NCI-H2196 treated with DMSO at 0.1 percent for 48 hours (cell line): ENCODE results near the gene CSN3.
"Not testable (repeated sequence)": the region's sequence is repeated elsewhere in the genome, so short reads cannot be mapped to it uniquely, and the experiment has no call there.

Source experiments
- DNase-seq: peaks from one replicate; lab custom pipeline; 2025; ENCODE audit not compliant: unreplicated experiment; lab: John Stamatoyannopoulos, UW

Gene CSN3, protein sequence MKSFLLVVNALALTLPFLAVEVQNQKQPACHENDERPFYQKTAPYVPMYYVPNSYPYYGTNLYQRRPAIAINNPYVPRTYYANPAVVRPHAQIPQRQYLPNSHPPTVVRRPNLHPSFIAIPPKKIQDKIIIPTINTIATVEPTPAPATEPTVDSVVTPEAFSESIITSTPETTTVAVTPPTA

DNA sequence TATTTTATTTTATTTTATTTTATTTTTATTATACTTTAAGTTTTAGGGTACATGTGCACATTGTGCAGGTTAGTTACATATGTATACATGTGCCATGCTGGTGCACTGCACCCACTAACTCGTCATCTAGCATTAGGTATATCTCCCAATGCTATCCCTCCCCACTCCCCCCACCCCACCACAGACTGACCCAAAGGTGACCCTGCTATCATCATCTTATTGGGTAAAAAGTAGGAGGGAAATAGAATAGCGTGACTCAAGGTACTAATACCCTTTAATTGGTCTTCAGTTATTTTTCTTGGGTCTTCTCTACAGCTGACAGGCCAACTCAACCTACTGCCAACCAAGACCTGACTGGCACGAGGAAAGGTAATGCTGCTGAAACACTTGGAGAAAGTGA, at the start of gene CSN3:
Gene CSN3, plus strand, starts transcription at position 301 of the 400 bp plus-strand sequence. CDS start 2,223 bp downstream, outside the sequence.
- not testable (repeated sequence) for DNase-seq

DNA sequence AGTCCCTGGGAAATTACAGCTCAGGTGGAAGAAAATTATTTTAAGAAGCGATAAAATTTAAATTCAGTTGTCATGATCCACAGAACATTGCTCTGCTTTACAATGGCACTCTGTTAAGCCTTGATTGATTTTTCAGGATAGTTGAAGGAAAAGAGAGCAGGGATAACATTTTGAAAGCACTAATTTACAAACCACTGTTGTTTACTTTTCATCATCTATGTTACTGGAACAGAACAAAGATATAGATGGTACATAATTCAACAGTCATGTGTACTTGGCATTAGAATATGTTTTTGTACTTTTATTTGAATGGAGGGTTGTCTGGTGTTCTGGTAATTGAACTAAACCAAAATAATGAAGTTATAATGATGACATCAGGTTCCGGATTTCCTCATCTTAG, 49.5 kb upstream of the CSN3 start:
- no peak for DNase-seq

DNA sequence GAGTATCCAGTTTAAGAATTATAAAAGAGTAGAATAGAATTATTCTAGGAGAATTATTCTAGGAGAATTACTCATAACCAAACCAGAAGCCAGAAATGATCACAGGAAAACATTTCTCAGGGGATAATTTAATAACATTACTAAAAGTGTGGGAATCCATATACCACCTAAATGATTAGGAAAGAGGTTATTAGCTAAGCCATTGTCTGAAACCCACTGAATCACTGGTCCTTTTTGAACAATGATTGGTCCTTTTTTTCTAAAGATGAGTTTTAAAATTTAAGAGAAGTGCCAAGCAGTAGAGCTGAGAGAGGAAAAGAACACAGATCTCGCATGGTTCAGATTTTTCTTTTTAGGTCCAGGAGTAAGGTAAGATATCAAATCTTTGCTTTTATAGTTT, 47.0 kb upstream of the CSN3 start, which contains the start of gene ODAM:
Gene ODAM, plus strand, starts transcription at position 301 of the 400 bp plus-strand sequence. CDS start 819 bp downstream, outside the sequence.
- DNase-seq = no peak

DNA sequence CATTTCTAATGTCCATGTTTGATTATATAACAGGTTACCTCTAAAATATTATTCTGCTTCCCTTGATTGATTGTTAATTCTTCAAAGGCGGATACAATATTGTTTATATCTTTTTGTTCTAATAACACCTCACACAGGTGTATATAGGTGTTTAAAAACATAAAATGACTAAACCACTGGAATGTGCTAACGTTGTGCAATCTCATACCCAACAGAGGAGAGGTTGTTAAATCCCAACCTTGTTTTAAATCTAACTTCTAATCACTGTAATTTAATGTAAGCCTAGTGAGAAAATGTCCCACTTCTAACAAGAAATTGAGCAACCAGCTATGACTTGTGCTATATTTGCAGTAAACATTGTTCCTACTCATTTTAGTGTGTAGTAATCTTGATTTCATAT, 45.5 kb upstream of the CSN3 start:
- no peak for DNase-seq

DNA sequence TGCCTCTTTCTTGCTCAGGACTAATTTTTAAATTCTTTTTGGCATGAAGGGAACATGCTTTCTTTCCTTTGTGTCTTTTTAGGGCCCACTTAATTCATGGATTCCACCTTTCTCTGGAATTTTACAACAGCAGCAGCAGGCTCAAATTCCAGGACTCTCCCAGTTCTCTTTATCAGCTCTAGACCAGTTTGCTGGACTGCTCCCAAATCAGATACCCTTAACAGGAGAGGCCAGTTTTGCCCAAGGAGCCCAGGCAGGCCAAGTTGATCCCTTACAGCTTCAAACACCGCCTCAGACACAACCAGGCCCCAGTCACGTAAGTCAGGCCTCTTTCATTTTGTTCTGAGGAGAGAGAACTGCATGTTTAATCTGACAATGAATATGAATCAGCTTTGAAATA, 44.6 kb upstream of the CSN3 start:
- no peak for DNase-seq

DNA sequence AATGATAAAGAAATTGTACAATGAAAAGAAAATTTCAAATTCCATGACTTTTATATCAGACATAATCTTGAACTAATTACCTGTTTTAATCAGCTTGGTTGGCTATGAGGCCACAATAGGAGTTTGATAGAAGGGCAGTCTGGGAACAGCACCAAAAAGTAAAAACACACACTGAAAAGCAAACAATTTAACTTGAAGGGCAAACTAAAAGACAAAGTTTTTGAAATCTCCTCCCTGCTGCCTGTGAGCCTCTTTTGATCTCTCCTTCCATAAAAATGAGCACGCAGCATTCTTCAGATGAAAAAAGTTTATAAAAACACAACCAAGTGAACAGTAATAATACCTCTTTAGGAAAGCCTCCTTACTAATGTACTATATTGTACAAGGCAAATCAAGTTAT, 38.8 kb upstream of the CSN3 start:
- DNase-seq = no peak

DNA sequence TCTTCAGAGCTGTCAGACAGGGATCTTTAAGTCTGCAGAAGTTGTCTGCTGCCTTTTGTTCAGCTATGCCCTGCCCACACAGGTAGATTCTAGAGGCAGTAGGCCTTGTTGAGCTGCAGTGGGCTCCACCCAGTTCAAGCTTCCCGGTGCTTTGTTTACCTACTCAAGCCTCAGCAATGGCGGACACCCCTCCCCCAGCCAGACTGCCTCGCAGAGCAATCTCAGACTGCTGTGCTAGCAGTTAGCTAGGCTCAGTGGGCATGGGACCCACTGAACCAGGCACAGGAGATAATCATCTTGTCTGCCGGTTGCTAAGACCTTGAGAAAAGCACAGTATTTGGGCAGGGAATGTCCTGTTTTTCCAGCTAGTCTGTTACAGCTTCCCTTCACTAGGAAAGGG, 29.6 kb upstream of the CSN3 start:
- not testable (repeated sequence) for DNase-seq

DNA sequence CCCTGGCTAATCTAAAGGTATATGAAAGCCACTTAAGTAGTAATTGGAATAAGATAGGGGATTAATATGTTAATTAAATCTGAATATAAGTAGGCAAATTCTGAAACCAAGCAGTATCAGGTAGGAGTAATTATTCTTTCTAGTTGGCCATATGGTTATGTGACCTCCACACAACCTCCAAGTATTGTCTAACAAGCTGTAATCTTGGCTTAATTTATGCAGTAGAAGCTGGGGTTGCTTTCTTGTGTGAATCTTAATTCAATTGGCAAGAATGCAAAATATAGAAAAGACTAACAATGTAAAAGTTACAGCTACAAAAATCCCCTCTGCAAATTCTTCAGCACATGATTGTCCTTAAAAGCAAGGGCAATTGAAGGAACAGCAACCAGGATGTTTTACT, 26.3 kb upstream of the CSN3 start:
- not testable (repeated sequence) for DNase-seq

DNA sequence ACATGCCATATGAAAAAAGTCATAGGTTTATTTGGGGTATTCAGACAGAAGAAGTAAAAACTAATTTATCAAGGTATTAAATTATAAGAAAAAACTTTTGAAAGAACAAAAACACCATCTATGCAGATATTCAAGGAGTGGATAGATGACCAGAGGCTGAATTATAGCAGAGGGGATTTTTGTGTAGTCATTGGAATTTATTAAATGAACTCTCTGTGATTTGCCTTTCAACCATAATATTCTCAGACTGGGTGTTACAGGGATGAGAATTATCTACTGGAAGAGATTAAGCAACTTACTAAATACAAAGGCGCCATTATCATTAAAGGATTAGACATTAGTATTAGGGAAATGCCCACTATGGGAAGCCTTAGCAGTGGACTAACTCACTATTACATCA, 25.8 kb upstream of the CSN3 start:
- DNase-seq = not testable (repeated sequence)

DNA sequence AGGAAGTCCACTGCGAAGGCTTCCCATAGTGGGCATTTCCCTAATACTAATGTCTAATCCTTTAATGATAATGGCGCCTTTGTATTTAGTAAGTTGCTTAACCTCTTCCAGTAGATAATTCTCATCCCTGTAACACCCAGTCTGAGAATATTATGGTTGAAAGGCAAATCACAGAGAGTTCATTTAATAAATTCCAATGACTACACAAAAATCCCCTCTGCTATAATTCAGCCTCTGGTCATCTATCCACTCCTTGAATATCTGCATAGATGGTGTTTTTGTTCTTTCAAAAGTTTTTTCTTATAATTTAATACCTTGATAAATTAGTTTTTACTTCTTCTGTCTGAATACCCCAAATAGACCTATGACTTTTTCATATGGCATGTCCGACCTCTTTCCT, 21.0 kb upstream of the CSN3 start:
- DNase-seq = not testable (repeated sequence)

DNA sequence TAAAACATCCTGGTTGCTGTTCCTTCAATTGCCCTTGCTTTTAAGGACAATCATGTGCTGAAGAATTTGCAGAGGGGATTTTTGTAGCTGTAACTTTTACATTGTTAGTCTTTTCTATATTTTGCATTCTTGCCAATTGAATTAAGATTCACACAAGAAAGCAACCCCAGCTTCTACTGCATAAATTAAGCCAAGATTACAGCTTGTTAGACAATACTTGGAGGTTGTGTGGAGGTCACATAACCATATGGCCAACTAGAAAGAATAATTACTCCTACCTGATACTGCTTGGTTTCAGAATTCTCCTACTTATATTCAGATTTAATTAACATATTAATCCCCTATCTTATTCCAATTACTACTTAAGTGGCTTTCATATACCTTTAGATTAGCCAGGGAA, 20.6 kb upstream of the CSN3 start:
- not testable (repeated sequence) for DNase-seq

DNA sequence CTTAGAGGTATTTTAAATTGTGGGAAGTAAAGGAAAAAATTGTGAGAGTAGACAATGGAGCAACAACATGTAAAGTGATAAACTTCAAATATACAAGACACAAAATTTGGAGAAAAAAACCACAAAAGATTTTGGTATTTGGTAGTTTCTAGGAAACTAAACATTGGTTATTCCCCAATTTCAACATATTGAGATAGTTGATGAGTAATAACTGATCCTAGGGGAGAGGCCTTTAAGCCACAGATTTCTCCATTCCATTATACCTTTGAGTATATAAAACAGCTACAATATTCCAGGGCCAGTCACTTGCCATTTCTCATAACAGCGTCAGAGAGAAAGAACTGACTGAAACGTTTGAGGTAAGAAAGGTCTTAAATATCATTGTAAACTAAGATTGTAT, 16.6 kb upstream of the CSN3 start, which contains the start of gene FDCSP:
Gene FDCSP, plus strand, starts transcription at position 301 of the 400 bp plus-strand sequence. CDS start 5,071 bp downstream, outside the sequence.
- no peak for DNase-seq

DNA sequence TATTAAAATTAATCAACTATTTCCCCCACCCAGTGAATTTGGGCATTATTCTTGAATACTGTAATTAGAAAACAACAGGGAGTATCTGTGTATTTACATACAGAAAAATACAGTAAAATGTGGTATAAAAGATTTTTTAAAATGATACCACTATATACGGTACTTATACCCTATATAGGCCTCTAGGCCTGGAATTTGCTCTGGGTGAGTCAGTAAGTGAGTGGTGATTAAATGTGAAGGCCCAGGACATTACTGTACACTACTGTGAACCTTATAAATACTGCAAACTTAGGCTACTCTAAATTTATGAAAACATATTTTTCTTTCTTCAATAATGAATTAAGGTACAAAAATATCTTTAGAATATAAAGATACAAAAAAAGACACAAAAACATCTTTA, 6.3 kb upstream of the CSN3 start:
- no peak for DNase-seq

DNA sequence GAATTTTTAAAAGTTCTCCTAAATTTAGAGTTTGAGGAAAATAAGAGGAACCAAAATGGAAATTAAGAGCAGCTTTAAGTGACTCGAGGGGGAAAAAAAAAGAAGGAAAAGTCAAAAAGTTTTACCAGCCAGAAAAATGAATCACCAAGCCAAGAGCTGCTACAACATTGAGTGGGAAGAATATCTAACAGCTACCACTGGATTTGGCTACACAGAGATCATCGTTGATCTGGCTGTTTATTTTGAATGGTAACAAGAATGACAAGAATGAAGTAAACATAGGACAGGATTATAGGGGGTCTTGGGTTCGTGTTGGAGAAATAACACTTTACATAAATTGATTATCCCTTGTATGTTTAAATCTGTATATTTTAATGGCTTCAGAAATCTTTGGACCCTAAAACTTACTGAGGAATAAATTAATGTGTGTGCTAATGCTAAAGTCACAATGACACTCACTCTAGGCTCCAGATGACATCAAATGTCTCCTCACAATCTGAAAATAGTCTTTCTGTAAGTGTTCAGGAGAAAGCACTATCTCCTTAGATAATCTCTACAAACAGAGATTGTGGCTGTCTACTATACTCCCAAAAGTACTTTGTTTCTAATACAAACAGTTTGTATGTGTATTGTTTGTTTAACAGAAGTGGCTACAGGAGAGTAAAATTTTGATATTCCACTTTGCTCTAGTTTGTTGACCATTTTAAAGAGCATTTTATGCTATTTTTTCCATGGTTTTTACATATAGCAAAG, 3.1 kb upstream of the CSN3 start:
- DNase-seq = no peak

DNA sequence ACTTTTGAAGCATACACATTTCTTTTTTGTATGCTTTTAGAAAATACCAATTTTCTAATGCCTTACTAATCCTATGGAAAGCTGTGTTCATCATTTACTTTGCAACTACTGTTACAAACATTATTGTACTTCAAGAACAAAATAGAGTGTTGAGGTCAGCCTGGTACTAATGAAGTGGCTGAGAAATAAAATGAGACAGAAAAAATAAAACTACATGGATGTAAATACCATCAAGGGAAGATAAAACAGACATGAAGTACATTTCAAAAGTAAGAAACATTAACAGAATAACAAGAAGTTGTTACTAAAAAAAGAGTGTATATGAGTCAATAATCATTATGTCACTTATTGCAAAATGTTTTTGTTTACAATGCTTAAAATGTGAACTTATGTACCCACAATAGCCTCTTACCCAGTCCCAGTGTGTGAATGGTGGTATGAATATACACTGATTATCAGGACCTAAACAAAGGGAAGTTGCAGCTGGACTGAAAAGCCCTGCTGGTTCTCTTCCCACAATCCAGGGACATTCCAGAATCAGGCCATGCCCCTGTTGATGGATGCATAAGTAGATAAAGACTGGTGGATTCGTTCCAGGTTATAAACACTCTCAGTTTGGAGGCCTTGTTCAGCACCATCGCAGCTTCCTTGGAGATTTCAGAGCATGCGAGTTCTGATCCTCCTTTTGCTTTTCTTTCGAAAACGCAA, 2.4 kb upstream of the CSN3 start:
- no peak for DNase-seq

DNA sequence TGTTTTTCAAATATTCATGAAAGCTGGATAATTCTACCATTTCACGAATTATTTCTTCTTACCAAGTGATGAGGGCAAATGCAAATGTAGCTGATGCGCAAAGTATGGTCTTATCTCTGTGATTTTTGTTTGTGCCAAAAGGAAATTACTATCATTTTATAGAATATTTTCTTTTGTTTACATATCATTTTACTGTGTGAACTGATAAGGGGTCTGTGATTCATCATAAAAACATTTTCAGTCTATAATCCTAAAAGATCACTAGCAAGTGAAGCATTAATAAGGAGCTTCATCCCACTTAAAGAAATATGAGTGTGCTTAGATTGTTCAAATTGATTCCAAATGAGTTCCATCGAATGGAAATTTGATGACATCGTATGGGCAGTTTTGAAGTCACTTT, 694 bp downstream of the CSN3 start:
- no peak for DNase-seq

DNA sequence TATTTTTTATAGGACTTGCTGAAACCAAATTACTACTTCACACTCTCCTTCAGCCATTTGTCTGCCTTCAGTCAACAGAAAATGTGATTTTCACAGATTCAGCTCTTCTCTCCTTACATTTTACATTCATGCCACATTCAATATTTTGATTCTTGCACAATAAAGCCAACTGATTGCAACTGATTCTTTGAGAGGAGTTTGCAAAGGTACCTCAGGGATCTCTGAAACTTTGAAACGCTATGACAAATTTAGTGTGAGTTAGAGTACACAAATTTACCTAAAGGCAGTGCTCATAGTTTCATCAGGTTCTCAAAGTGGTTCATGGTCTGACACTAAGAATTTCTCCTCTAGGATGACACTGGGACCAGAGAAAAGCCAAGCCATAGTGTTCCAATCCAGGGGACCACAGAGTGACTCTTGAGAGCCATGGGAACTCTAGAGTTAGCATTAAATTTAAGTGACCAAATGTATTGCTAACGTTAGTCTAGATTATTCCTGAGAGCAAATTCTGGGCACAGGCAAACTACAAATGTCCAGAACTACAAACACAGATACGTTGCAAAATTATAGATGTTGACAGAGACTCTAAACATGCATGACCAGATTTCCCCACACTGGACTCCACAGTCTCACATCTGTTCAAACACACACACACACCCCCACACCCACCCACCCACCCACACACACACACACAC, 9.0 kb downstream of the CSN3 start:
- no peak for DNase-seq

DNA sequence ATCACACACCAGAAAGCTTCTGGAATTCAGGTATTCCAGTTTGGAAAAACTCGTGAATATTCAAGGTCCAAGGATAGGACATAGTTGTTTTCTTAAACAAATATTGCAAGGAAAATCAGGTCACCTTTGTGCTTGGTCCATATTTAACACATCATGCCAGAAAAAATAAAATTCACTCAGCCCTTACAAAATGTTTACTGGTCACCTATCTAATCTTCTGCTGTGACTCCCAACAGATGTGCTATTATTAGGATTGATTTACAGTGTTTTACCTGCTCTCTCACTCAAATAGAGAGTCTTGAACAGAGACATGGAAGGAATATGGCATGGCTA, 9.5 kb downstream of the CSN3 start:
- no peak for DNase-seq

DNA sequence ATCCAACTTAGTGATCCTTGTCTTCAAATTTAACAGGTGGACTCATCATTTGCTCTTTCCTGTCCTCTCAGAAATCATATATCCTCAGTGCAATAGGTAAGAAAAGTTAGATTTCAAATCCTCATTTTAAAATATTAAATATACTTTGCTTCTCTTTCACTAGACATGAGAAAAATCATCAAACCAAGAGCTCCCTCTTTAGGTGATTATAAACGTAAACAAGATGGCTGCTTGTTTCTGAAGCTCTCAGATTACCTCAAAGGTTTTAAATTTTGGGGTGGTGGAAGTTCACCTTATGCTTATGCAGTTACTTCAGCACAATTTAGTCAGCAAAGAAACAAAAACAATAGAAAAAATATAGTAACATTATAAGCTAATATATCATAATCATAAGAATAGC, 27.3 kb downstream of the CSN3 start:
- DNase-seq = no peak

DNA sequence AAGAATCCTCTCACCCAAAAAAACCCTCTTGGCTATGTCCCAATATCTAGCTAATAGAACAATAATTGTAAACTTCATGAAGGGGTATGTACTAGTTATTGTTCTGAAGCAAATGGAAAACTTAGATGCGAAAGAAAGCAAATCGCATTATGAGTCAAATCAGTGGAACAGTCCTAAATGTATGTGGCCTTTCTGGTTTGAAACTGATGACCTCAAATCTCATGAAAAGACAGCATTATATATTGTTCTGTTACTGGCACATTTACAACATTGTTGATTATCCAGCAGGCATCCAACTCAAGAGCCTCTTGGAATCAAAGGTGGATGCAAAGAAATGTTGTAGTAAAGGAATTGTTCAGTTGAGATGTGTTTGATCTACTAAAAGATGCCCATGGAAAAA, 34.7 kb downstream of the CSN3 start:
- no peak for DNase-seq

DNA sequence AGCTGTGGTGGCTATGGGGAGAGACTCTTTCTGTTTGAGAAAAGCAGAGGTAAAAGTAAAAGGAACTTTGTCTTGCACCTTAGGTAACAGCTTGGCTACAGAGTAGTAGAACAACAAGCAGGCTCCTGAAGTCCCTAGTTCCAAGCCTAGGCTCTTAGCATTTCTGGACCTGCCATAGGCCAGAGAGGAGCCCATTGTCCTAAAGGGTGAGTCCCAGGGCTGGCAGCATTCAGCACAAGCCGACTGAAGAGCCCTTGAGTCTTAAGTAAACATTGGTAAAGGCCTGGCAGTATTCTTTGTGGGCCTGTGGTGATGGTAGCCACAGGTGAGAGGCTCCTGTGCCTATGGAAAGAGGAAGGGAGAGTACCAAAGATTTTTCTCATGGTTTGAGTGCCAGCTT, 38.2 kb downstream of the CSN3 start:
- no peak for DNase-seq

DNA sequence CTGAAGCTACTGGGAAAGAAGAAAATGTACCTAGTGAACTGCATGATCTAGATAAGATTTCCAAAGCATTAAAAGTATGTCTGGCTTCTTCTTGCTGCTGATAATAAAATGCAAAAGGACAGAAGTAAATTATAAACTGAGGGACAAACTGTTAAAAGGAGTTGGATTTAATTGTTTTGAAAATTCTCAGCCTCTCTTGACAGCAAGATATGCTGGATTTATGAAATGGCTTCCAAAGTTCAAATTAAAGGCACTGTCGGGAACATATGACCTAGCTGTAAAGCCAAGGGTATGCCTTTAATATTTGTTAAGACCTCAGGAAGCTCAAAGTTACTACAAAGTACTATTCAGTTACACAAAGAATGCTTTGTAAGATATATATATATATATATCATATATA, 46.3 kb downstream of the CSN3 start:
- DNase-seq = no peak
